HFFc6 (cell line): ENCODE data around the gene PCYT2. TPM values are rescaled to one million over a fixed set of nuclear protein-coding genes. Genes with fewer than 3 reads are reported as not detected.
"Not testable (repeated sequence)": the region's sequence is repeated elsewhere in the genome, so short reads cannot be mapped to it uniquely, and the experiment has no call there.

Source experiments
- DNase-seq: peaks from one replicate; pipeline ENCODE4 v3.0.0-alpha.2; 2018
- H3K27ac Mint-ChIP-seq: 2 replicates; pipeline ENCODE4 v1.8.0; 2020; ENCODE audit warnings: mild to moderate bottlenecking, mixed read lengths
- H3K27me3 Mint-ChIP-seq: 2 replicates; pipeline ENCODE4 v1.8.0; 2021; ENCODE audit warnings: mild to moderate bottlenecking, moderate library complexity, mixed read lengths; ENCODE audit not compliant: insufficient read depth
- H3K36me3 Mint-ChIP-seq: 2 replicates; pipeline ENCODE4 v1.8.0; 2021; ENCODE audit warnings: low read depth, mixed read lengths
- H3K4me1 Mint-ChIP-seq: 2 replicates; pipeline ENCODE4 v1.8.0; 2020; ENCODE audit warnings: low read depth, mixed read lengths
- H3K4me3 Mint-ChIP-seq: 2 replicates; pipeline ENCODE4 v1.8.0; 2020; ENCODE audit warnings: mild to moderate bottlenecking, moderate library complexity, mixed read lengths
- H3K9me3 Mint-ChIP-seq: 2 replicates; pipeline ENCODE4 v1.8.0; 2020; ENCODE audit warnings: mild to moderate bottlenecking, mixed read lengths
- total RNA-seq, 6 experiments: library from RNA; stranded (reverse); fragmentation: NEBNext Ultra II Directional; extraction: Animal tissue kit (Norgen Biotek cat#: 25700); gene quantifications; 2 replicates in 1 of 6; 3 replicates in 5 of 6; pipeline ENCODE4 v1.2.3, GENCODE V29; 2021
- TF ChIP-seq, protein P1 (sequence below): fragments of 200-600 bp; sonication (generic); IDR thresholded peaks from 2 replicates; pipeline ENCODE4 v1.5.0; 2021; ENCODE audit warnings: antibody characterized with exemption, mild to moderate bottlenecking

The PCYT2 gene
- total RNA-seq, 6 experiments from 2014 or later = 33.2 to 45.8 (median 35.8) TPM

- H3K27me3 Mint-ChIP-seq = peaks cover 6% of the 10 kb centered on the region
- DNase-seq = no peak
- TF ChIP-seq, protein P1, sequence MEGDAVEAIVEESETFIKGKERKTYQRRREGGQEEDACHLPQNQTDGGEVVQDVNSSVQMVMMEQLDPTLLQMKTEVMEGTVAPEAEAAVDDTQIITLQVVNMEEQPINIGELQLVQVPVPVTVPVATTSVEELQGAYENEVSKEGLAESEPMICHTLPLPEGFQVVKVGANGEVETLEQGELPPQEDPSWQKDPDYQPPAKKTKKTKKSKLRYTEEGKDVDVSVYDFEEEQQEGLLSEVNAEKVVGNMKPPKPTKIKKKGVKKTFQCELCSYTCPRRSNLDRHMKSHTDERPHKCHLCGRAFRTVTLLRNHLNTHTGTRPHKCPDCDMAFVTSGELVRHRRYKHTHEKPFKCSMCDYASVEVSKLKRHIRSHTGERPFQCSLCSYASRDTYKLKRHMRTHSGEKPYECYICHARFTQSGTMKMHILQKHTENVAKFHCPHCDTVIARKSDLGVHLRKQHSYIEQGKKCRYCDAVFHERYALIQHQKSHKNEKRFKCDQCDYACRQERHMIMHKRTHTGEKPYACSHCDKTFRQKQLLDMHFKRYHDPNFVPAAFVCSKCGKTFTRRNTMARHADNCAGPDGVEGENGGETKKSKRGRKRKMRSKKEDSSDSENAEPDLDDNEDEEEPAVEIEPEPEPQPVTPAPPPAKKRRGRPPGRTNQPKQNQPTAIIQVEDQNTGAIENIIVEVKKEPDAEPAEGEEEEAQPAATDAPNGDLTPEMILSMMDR = no peak
- H3K4me3 Mint-ChIP-seq = no peak overlapping the region
- H3K36me3 Mint-ChIP-seq = no peaks in the 10 kb centered on the region
- H3K9me3 Mint-ChIP-seq = no peaks in the 10 kb centered on the region
- no peaks in the 10 kb centered on the region for H3K4me1 Mint-ChIP-seq
- no peak overlapping the region for H3K27ac Mint-ChIP-seq
Observed at GRCh38 chr17:81954131-81955057, 43.2 kb upstream of the PCYT2 start.

GRCh38 chr17:81953443-81953842, 42.2 kb upstream of the PCYT2 start:
- not testable (repeated sequence) for H3K9me3 Mint-ChIP-seq, H3K27ac Mint-ChIP-seq, DNase-seq, H3K27me3 Mint-ChIP-seq, H3K4me1 Mint-ChIP-seq, H3K36me3 Mint-ChIP-seq, H3K4me3 Mint-ChIP-seq

DNA sequence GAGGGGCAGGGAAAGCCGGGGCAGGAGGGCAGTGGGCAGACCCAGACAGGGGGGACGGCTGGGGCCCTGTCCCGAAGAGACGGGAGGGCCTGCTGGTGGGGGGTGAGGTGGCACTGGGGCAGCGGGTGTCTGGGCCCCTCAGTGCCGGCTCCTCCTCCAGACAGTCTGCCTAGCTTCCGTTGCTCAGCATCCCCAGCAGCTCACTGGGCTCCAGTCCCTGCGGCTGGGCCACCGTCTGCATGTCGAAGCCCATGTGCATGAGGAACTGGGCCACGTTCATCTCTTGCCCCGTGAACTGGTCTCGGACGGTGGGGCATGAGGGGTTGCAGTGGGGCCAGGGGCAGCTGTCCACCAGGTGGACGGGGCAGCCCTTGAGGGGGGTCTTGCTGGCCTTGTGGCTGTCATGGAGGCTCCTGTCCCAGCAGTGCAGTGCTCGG, 41.6 kb upstream of the PCYT2 start:
- H3K9me3 Mint-ChIP-seq = no peaks in the 10 kb centered on the region
- H3K36me3 Mint-ChIP-seq = no peaks in the 10 kb centered on the region
- DNase-seq = no peak
- TF ChIP-seq, protein P1 = no peak
- no peak overlapping the region for H3K27ac Mint-ChIP-seq
- H3K27me3 Mint-ChIP-seq = peaks cover 8% of the 10 kb centered on the region
- H3K4me1 Mint-ChIP-seq = no peaks in the 10 kb centered on the region
- H3K4me3 Mint-ChIP-seq = no peak overlapping the region

DNA sequence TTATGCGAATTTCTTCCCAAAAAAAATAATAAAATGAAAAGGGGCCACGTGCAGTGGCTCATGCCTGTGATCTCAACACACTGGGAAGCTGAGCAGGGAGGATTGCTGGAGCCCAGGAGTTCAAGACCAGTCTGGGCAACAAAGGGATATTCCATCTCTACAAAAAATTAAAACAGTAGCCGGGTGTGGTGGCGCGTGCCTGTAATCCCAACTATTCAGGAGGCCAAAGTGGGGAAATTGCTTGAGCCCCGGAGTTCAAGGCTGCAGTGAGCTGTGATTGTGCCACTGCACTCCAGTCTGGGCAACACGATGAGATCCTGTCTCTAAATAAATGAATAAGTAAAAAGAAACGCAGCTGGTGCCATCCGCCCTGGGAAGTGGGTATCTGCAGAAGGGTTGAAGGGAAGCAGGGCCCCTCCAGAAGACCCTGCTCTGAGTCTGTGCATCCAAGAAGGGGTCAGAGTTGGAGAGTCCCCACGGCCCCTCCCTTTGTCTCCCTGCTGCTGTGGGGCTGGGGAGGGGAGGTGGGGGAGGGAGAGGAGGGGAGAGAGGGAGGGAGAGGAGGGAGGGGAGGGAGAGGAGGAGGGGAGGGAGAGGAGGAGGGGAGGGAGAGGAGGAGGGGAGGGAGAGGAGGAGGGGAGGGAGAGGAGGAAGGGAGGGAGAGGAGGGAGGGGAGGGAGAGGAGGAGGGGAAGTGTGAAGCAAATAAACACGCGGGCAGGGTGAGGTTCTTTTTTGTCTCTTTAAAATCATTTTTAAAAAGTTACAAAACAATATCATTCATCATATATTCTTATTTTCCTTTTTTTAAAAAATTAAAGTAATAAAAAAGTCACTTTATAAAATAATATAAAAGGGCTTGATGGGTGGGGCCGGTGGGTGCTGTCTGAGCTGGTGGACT, 40.8 kb upstream of the PCYT2 start:
- Mint-ChIP-seq H3K9me3 (no peaks in the 10 kb centered on the region), H3K27ac (no peak overlapping the region), H3K36me3 (no peaks in the 10 kb centered on the region), H3K4me1 (no peaks in the 10 kb centered on the region), H3K27me3 (peaks cover 5% of the 10 kb centered on the region), H3K4me3 (no peak overlapping the region)
- TF ChIP-seq, protein P1 = no peak
- no peak for DNase-seq

- DNase-seq = no peak
- Mint-ChIP-seq H3K9me3 (no peaks in the 10 kb centered on the region), H3K27me3 (peaks cover 11% of the 10 kb centered on the region), H3K4me3 (no peak overlapping the region), H3K36me3 (no peaks in the 10 kb centered on the region), H3K4me1 (no peaks in the 10 kb centered on the region), H3K27ac (no peak overlapping the region)
- TF ChIP-seq, protein P1 = no peak
Observed at GRCh38 chr17:81950501-81950900, 39.3 kb upstream of the PCYT2 start.
